Stimulated activated CD8-positive, alpha-beta memory T cell treated with anti-CD3 and anti-CD28 coated beads, Interleukin-2, amount 100 ng/mL, for 1 hour (primary cell): ENCODE measurements around the gene ANXA8L1.
"Not testable (repeated sequence)": the region's sequence is repeated elsewhere in the genome, so short reads cannot be mapped to it uniquely, and the experiment has no call there.

Experiments
- DNase-seq, 2 donors: peaks; one replicate each; pipeline ENCODE4 v3.0.0-alpha.2; 2020; ENCODE audit warnings: low read depth in 2 of 2

The ANXA8L1 gene, protein sequence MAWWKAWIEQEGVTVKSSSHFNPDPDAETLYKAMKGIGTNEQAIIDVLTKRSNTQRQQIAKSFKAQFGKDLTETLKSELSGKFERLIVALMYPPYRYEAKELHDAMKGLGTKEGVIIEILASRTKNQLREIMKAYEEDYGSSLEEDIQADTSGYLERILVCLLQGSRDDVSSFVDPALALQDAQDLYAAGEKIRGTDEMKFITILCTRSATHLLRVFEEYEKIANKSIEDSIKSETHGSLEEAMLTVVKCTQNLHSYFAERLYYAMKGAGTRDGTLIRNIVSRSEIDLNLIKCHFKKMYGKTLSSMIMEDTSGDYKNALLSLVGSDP

DNA sequence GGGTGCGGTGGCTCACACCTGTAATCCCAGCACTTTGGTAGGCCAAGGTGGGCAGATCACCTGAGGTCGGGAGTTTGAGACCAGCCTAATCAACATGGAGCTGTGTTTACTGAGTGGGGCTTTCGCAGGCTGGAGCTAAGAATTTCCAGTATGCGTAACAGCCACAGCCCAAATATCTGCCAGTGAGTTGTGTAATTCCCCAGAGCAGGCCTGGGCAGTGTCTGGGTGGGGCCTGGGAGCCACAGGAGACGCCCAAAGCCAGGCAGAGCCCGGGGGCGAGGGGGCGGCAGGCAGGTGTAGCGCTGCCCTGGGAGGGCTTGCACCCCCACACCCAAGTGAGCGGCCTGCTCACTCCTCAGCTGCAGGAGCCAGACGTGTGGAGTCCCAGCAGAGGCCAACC lies at the start of gene ANXA8L1:
Gene ANXA8L1 (plus strand): TSS at position 371 of the 400 bp plus-strand sequence. CDS start 76 bp downstream, outside the sequence.
- DNase-seq, result not testable (repeated sequence)

DNA sequence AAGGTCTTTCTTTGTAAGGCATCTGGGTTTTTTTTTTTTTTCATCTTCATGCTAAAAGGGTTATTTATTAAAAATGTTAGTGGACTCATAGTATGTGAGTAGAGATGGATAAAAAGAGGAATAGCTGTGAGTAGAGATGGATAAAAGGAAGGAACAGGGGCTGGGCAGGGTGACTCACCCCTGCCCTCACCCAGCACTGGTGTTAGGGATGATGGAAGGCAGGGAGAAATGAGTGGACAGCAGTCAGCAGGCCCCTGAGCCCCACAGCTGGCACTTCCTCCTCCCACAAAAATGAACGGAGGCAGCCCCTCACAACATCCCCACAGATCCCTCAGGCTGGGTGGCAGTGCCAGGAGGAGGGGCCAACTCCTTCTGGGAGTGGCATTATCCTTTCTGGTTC lies 49.5 kb upstream of the ANXA8L1 start:
- DNase-seq, result no peak

DNA sequence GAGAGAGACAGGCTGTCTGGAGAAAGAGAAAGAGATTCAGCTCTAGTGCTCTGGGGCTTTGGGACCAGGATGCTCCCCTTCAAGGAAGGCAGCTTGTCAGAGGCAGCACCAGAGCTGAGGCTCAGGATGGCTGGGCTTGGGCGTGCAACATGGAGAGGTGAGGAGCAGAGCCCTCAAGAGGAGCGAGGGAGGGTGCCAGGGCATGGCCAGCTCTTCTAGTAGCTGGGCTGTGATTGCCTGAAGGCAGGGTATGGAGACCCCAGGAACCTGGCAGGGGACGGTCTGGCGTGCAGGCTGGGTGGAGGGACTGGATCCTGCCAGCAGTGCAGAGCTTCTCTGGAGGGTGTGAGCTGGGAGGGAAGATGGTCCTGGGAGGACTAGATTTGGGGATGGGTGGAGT lies 48.6 kb upstream of the ANXA8L1 start:
- no peak for DNase-seq

DNA sequence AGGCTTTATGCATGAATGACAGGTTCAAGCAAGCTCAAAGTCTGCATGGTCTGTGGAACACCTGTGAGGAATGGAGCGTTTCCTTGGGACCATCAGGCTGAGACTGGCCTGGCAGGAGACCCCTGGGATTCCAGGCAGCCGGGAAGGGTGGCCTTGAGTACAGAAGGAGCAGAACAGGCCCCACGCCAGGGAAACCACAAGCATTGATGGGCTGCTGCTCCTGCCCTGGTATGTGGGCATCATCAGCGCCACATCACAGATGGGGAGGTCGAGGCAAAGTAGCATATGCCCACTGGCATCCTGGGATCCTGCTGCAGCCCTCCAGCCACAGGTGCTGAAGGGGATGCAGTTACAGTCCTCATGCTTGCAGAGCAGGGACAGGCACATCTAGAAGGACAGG lies 47.9 kb upstream of the ANXA8L1 start:
- DNase-seq, result no peak

DNA sequence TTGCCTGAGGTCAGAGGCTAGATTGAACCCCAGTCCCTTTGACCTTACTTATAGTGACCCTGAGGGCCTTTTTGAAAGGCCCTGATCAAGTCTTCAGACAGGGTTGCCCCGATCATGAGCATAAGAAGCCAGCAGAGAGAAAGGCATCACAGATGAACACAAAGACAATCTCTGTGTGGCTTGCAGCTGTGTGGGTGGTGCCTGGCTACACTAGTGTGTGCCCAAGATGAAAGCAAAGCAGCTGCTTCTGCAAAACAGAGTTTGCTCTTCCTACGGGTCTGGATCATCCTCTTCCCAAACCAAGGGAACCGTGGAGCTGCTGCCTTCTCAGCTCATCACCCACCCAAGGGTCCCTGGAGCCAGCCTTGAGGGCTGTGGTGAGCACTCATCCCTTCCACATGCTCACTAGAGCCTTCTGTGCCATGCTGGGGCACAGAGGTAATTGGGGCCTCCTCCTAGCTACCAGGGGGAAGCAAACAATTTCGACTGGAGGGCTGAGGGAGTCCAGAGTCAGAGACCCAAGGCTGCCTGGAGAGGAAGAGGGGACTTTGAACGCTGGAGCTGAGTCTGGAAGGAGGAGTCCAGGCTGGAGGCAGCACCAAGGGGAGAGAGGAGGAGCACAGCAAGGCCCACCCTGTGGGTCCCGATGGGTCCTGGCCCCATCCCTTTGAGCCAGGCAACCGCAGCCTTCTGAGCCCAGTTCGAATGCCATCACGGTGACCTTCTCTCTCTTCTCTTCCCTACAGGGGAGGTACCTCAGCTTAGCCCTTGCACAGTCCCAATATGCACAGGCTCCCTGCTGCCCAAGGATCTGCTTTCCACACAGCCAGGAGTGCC lies 46.5 kb upstream of the ANXA8L1 start:
- DNase-seq, result no peak

DNA sequence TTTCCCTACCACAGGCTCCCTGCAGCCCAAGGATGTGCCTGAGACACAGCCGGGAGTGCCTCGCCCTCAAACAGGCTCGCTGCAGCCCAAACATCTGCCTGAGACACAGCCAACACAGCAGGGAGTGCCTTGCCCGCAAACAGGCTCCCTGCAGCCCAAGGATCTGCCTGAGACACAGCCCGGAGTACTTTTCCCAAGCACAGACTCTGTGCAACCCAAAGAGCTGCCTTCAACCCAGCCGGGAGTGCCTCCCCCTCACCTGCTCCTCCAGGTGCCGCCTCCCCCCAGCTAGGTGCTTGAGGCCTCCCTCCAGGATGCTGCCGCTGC lies 45.9 kb upstream of the ANXA8L1 start:
- no peak for DNase-seq

DNA sequence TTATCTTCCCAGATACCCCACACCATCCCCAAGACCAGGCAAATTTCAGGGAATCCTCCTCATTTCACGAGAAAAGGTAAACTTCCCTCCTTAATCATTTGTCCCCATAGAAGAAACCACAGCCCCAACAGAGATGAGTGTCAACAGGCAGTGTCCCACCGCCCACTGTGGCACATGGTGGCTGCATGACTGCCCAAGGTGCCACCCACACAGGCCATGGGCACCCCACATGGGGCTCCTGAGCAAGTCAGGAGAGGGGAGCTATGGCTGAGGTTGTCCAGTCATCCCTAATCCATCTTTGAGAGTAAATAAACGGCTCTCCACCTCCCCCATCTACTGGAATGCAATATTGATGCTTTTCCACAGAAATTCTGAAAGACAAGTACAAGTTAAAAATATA lies 44.7 kb upstream of the ANXA8L1 start:
- no peak for DNase-seq

DNA sequence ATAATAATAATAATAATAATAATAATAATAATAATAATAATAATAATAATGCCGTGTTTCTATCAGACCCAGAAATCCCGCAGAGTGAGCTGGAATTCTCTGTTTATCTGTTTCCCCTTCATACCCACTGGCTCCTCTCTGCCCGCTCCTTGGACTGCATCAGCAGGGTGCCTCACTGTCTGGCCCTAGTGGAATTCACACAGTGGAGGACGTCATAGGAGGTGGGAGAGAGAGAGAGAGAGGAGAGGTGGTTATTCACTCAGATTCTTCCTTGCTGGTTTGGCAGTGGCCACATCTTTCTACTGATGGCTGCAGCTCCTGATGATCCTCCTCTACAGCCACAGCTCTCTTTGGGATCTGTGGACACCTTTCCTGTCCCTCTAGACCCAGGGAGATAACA lies 10.1 kb upstream of the ANXA8L1 start:
- not testable (repeated sequence) for DNase-seq

DNA sequence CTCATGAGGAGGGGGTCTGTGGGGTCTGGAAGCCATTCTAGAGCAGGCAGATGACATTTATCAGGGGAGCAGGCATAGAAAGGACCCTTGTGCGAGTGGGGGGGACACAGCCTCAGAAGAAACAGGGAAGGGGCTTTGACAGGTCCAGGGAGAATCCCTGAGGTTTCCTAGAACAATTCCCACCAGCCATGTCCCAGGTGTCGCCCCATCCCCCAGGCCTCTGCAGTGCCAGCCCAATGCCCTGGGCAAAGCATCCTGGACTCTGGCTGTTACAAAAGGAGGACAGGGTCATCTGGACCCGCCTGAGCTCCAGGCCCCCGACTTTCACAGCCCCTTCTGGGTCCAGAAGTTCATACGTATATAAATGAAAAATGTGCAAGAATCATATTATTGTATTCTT lies 8.4 kb upstream of the ANXA8L1 start:
- DNase-seq, result not testable (repeated sequence)

DNA sequence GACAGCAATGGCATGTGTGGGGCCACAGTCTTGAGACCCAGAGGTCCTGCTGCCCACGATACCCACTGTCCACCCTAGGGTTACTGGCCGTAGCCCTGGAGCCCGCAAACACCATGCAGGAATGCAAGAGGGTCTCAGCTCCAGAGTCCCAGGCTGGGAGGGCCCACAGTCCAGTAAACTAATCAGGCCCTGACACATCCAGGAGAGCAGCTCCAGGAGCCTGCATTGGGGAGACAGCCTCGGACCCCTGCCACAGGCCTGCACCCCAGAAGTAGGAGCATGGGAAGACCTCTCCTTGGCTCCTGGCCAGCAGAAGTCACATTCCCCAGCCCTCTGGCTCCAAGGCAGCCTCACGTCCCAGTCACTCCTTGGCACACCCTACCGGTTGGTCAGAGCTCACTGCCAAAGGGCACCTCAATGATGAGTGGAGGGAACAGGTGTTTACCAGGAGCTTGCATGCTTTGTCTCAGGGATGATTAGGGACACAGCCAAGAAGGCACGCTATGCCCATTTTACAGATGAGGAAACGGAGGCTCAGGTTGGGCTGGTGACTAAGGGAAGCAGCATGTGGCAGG lies 7.8 kb upstream of the ANXA8L1 start:
- not testable (repeated sequence) for DNase-seq

DNA sequence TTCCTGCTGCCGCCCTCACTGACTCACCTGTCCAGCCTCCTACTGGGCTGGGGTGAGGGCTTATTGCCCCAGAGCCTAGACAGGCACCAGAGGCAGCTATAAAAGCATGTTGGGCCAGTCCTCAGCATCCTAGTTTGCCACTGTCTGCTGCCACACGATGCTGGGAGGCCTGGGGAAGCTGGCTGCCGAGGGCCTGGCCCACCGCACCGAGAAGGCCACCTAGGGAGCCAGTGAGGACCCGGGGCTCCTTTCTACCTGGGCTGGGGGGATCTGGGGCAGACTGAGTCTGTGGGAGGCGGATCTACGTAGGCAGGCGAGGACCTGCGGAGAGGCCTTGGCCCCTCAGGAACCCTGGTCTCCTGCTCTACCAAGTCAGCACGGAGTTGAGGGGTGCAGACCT lies 6.6 kb upstream of the ANXA8L1 start:
- not testable (repeated sequence) for DNase-seq

DNA sequence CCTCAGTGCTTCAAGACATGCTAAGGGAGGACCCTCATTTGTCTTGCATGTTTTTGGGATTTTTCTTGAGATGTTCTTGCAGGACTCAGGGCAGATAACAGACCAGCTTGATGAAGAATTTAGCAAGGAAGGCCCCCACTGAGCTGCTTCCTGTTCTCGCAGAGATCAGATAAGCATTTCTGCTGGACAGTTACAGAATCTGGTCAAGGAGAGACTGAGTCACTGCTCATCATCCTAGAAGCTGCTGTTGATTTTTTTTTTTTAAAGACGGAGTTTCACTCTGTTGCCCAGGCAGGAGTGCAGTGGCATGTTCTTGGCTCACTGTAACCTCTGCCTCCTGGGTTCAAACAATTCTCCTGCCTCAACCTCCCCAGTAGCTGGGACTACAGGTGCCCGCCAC lies 1.2 kb upstream of the ANXA8L1 start:
- not testable (repeated sequence) for DNase-seq

DNA sequence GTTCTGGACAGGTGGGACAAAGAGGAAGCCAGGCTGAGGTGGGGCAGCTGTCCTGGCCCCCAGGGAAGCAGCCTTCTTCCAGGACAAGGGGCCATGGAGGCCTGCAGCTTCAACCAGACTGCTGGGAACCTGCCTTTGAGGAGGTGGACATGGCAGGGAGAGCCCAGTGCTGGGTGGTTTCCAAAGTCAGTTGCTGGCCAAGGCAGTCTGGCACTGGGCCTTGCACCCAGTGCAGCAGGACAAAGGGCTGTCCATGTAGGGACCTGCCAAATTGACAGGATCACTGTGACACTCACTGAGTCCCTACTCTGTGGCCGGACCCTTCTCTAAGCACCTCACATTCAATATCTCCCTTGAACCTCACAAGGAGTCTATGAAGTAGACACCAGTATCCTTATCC lies 1.4 kb downstream of the ANXA8L1 start:
- not testable (repeated sequence) for DNase-seq

DNA sequence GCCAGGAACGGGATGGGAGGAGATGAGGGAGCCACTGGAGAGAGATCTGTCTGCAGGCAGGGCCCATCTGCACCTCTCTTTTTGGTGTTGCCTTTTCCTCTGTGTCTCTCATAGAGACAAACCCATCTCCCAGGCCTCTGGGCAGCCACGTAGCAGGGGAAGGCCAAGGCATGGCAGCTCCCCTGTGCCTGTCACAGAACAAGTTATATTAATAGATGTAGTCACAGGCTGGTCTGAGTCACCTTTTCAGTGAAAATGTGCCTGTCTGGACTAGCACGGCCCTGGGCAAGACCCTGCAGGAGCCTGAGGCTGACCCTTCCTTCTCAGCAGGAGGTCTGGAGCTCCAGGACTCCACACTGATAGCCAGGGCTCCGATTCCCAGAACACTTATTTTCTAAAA lies 2.1 kb downstream of the ANXA8L1 start:
- not testable (repeated sequence) for DNase-seq

DNA sequence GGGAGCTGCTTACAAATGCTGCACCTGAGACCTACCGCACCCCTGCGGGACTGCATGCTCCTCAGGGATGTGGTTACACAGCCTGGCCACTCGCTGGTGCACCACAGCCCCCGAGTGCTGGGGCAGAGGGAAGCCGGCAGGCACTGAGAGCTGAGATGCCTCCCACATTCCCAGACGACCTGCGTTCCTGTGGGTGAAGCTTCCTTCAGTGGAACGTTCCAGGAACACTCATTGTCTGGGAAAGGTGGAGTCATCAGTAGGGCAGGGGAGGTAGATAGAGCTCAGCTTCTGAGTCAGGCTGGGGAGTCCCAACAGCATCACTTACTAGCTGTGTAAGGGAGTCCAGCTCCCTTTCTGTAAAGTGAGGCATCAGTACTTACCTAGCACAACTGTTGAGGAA lies 2.5 kb downstream of the ANXA8L1 start:
- DNase-seq, result not testable (repeated sequence)

DNA sequence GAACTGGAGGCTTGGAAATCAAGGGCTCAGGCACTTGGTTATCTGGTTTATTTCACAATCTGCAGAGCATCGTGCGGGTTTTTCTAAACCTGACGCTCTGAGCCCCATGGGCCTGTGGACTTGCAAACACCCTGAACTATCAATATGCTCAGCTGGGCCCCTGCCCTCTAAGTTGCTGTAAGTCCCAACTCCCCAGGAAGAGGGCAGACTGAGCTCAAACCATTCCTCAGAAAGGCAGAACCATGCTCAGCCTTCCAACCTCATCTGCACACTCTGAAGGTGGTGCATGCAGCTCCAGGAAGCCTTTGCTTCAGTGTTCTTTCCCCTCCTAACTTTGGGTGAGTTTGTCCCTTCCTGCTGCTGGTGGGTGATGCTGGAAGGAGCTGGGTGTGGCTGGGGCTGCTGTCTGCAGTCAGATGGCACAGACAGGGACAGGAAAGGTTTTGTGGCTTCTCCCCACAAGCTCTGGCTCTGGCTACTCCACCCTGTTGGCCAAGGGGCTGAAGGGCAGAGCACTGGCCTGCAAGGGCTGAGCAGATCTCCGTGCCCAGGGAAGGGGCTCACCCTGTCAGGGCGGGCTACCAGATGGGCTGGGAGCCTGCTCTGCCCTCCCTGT lies 3.8 kb downstream of the ANXA8L1 start:
- DNase-seq, result not testable (repeated sequence)

DNA sequence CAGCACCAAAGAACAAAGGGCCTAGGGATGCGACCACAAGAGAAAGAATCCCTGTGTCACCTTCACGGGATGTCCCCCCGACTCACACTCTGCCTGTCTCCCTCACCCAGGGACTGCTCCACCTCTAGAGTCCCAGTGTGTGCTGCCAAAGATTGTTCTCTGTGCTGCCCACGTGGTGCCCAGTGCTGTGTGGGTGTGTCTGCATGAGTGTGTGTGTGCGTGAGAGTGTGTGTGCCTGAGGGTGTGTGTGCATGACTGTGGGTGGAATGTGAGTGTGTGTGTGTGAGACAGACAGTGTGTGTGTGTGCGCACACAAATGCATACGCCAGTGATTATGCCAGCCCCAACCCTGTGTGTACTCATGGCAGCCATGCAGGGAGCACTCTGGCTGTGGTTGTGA lies 10.3 kb downstream of the ANXA8L1 start:
- DNase-seq, result not testable (repeated sequence)

DNA sequence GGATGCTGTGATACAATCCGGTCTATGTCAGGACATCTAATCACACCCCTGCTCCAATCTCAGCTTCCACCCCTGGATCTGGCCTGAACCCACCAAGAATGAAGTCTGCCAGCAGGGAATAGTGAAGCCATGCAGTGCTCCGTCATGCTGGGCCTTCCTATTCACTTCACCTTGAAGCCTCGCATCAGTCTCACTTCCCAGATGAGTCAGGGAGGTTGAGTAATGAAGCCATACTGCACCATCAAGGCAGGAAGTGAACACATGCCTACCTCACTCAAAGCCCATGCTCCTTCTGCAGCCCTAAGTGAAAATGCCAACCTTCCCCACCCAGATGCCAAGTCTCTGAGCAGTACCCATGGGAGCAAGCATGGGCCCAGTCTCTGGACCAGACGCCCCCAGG lies 11.1 kb downstream of the ANXA8L1 start:
- not testable (repeated sequence) for DNase-seq

DNA sequence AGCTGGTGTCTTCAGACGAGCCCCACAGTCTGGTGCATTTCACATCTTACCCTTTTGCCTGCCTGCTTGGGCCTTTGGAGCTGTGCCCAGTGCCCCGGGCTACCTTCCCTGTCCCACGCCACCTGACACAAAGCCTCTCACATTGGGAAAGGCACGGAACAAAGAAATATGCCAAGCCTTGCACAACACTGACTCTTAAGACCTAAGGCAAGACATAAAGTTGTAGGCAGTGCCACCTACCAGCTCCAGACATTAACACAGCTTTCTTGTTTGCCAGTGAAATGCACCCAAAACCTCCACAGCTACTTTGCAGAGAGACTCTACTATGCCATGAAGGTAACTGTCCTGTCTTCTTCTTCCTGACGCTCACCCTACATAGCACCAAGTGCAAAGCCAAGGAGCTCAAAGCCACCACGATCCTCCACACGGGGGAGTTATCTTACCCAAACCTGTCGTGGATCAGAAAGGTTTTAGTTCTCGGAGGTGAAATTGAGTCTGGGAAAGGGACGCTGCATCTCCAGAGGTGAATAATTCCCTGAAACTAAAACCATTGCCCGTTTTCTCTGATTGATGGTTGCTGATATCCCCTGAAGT lies 11.8 kb downstream of the ANXA8L1 start:
- not testable (repeated sequence) for DNase-seq

DNA sequence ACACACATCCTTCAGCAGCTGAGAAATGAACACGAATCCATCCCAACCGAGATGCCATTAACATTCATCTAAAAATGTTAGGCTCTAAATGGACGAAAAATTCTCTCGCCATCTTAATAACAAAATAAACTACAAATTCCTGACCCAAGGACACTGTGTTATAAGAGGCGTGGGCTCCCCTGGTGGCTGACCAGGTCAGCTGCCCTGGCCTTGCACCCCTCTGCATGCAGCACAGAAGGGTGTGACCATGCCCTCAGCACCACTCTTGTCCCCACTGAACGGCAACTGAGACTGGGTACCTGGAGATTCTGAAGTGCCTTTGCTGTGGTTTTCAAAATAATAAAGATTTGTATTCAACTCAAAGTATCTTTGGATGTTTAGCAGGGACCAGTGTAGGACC lies 15.8 kb downstream of the ANXA8L1 start:
- DNase-seq, result not testable (repeated sequence)

DNA sequence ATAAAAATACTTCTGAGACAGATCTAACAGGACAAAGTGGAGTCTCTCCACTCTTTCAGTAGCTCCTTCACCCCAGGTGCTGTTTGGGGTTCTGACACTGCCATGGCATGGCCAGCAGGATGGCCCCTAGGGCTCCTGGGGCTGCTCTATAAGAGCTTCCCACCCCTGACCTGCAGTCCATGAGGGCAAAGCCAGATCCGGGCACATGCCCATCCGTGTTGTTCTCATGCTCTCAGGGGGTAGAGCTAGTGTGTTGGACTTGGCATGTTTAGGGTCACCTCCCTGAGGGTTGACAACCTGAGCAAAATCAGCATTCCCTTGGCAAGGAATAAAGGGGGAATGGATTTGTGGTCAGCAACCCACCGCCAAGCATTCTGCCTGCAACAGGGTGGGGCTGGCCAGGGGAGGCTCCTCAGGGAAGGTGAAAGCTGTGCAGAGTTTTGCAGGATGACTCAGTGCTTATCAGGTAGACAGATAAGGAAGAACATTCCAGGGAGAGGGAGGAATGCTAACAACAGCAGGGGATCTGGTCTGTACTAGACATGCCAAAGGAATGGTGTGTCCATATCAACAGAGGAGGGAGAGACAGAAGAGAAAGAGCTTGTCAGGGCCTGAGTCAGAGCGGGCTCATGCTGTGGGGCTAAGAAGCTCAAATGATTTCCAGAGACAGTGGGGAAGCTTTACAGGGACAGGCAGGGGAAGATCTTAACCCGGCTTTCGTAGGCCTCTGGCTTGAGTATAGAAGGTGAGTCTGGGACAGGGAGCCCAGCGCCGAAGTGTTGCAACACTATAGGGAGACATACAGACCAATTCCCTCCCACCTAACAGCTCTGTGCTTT lies 21.1 kb downstream of the ANXA8L1 start:
- DNase-seq, result not testable (repeated sequence)
